PC-9 (cell line): ENCODE results near the gene NPPB. TPM values are rescaled to one million over a fixed set of nuclear protein-coding genes. Genes with fewer than 3 reads are reported as not detected.

ENCODE experiments used
- BruUV-seq: library from RNA; stranded (reverse); fragments of 400-500 nt; replicated peaks from 2 replicates; lab custom pipeline; 2021; lab: Mats Ljungman, UMichigan
- CTCF ChIA-PET: fragments of 300-600 bp; sonication (Branson Sonifier 250); formaldehyde crosslinking; loops from one replicate; lab custom pipeline; 2022; ENCODE audit warnings: antibody characterized with exemption; lab: Charles Lee
- POLR2A ChIA-PET: fragments of 300-600 bp; sonication (Branson Sonifier 250); formaldehyde crosslinking; loops from one replicate; lab custom pipeline; 2022; ENCODE audit warnings: antibody characterized with exemption; ENCODE audit not compliant: unreplicated experiment; lab: Charles Lee
- DNase-seq, 2 experiments: peaks; one replicate each; pipeline versions ENCODE4 v3.0.0 to v3.0.0-alpha.2; 2015 to 2022; ENCODE audit warnings: mixed read lengths in 1 of 2
- H2AFZ ChIP-seq: fragments of 200-600 bp; sonication (generic); 2 replicates; pipeline ENCODE4 v1.8.1; 2017; ENCODE audit warnings: antibody characterized with exemption
- H3F3A ChIP-seq: fragments of 200-600 bp; sonication (generic); 2 replicates; pipeline ENCODE4 v1.8.1; 2017; ENCODE audit warnings: antibody characterized with exemption, mild to moderate bottlenecking, low read depth; ENCODE audit not compliant: insufficient read depth
- H3K27ac ChIP-seq: fragments of 200-600 bp; sonication (generic); 2 replicates; pipeline ENCODE4 v1.6.1; 2016; ENCODE audit warnings: mixed run types
- H3K27me3 ChIP-seq: fragments of 200-600 bp; sonication (generic); 2 replicates; pipeline ENCODE4 v1.6.1; 2016; ENCODE audit warnings: low read depth, mixed run types; ENCODE audit not compliant: insufficient read depth
- H3K36me3 ChIP-seq: fragments of 200-600 bp; sonication (generic); 2 replicates; pipeline ENCODE4 v1.6.1; 2016; ENCODE audit warnings: low read depth, mixed run types
- H3K4me1 ChIP-seq: fragments of 200-600 bp; sonication (generic); replicated peaks from 2 replicates; pipeline ENCODE4 v1.6.1; 2016; ENCODE audit warnings: mixed run types; ENCODE audit not compliant: insufficient read depth
- H3K4me2 ChIP-seq: fragments of 200-600 bp; sonication (generic); 2 replicates; pipeline ENCODE4 v1.6.1; 2017; ENCODE audit warnings: mixed run types
- H3K4me3 ChIP-seq: fragments of 200-600 bp; sonication (generic); 2 replicates; pipeline ENCODE4 v1.6.1; 2016; ENCODE audit warnings: mixed run types
- H3K79me2 ChIP-seq: fragments of 200-600 bp; sonication (generic); 2 replicates; pipeline ENCODE4 v1.6.1; 2017; ENCODE audit warnings: low read depth, mixed run types
- H3K9me2 ChIP-seq: fragments of 200-600 bp; sonication (generic); 2 replicates; pipeline ENCODE4 v1.8.1; 2017; ENCODE audit warnings: mild to moderate bottlenecking; ENCODE audit not compliant: insufficient read depth
- H3K9me3 ChIP-seq: fragments of 200-600 bp; sonication (generic); 2 replicates; pipeline ENCODE4 v1.8.1; 2016; ENCODE audit warnings: low read depth; ENCODE audit not compliant: insufficient read depth
- H4K20me1 ChIP-seq: fragments of 200-600 bp; sonication (generic); 2 replicates; pipeline ENCODE4 v1.8.1; 2017; ENCODE audit not compliant: insufficient read depth
- CTCF ChIP-seq: fragments of 200-600 bp; sonication (generic); conservative IDR thresholded peaks from 2 replicates; pipeline ENCODE4 v1.6.1; 2017; ENCODE audit warnings: mixed run types, antibody characterized with exemption, mild to moderate bottlenecking, moderate library complexity
- EZH2 ChIP-seq: fragments of 200-600 bp; sonication (generic); IDR thresholded peaks from 2 replicates; pipeline ENCODE4 v1.8.0; 2017; ENCODE audit warnings: antibody characterized with exemption, low read depth
- intact Hi-C: fragments of 100-400 bp; cut with micrococcal nuclease; formaldehyde crosslinking; loops from one replicate; pipeline ENCODE4 v1.10.0; 2022; ENCODE audit not compliant: unreplicated experiment
- total RNA-seq: library from RNA; stranded (reverse); gene quantifications from 2 replicates; pipeline ENCODE4 v1.2.3, GENCODE V29; 2021

The NPPB gene
- total RNA-seq, 1 experiment from 2014 or later = not detected

- no peaks in the 10 kb centered on the region for H3K79me2 ChIP-seq
- CTCF ChIA-PET = no interaction called here
- H2AFZ ChIP-seq = no peak overlapping the region
- H3K9me3 ChIP-seq = no peaks in the 10 kb centered on the region
- H4K20me1 ChIP-seq = no peaks in the 10 kb centered on the region
- H3K4me3 ChIP-seq = no peak overlapping the region
- BruUV-seq = no TSS peak
- H3K9me2 ChIP-seq = no peaks in the 10 kb centered on the region
- no peaks in the 10 kb centered on the region for H3K27me3 ChIP-seq
- intact Hi-C loops = loop anchor here (10.0 kb wide), 1 partner anchor 371 kb away; no protein-coding TSS in a partner anchor
- TF ChIP-seq CTCF (no peak), EZH2 (no peak)
- no peak overlapping the region for H3K27ac ChIP-seq
- DNase-seq = no peak
- no peak overlapping the region for H3K4me2 ChIP-seq
- H3K4me1 ChIP-seq = no peaks in the 10 kb centered on the region
- H3F3A ChIP-seq = no peaks in the 10 kb centered on the region
- no peaks in the 10 kb centered on the region for H3K36me3 ChIP-seq
- POLR2A ChIA-PET = no interaction called here
These were observed 24.8 kb downstream of the NPPB start for GRCh38 chr1:11833900-11834299.

GRCh38 chr1:11833497-11833896, 25.2 kb downstream of the NPPB start:
- Histone ChIP-seq H3K36me3 (no peaks in the 10 kb centered on the region), H3F3A (no peaks in the 10 kb centered on the region), H3K27ac (no peak overlapping the region), H4K20me1 (no peaks in the 10 kb centered on the region), H3K9me2 (no peaks in the 10 kb centered on the region), H3K4me2 (no peak overlapping the region), H3K4me3 (no peak overlapping the region), H3K79me2 (no peaks in the 10 kb centered on the region), H3K4me1 (no peaks in the 10 kb centered on the region), H2AFZ (no peak overlapping the region), H3K9me3 (no peaks in the 10 kb centered on the region), H3K27me3 (no peaks in the 10 kb centered on the region)
- ChIA-PET POLR2A (no interaction called here), CTCF (no interaction called here)
- intact Hi-C loops = loop anchor here (10.0 kb wide), 1 partner anchor 371 kb away; no protein-coding TSS in a partner anchor
- DNase-seq = no peak
- TF ChIP-seq EZH2 (no peak), CTCF (no peak)
- BruUV-seq = no TSS peak

GRCh38 chr1:11831945-11832725, 26.6 kb downstream of the NPPB start:
- ChIA-PET POLR2A (interaction anchor here (0.6 kb wide), 1 partner anchor 142 kb away, joined by 3 read pairs; no protein-coding TSS in a partner anchor), CTCF (no interaction called here)
- no peaks in the 10 kb centered on the region for H3F3A ChIP-seq
- TF ChIP-seq EZH2 (no peak), CTCF (no peak)
- no peaks in the 10 kb centered on the region for H4K20me1 ChIP-seq
- H2AFZ ChIP-seq = no peak overlapping the region
- DNase-seq = no peak
- H3K36me3 ChIP-seq = no peaks in the 10 kb centered on the region
- no peak overlapping the region for H3K27ac ChIP-seq
- H3K27me3 ChIP-seq = no peaks in the 10 kb centered on the region
- H3K4me1 ChIP-seq = no peaks in the 10 kb centered on the region
- intact Hi-C loops = loop anchor here (1.0 to 10.0 kb wide), 2 partner anchors 47 to 373 kb away; no protein-coding TSS in a partner anchor
- H3K4me3 ChIP-seq = no peak overlapping the region
- H3K9me2 ChIP-seq = no peaks in the 10 kb centered on the region
- no peaks in the 10 kb centered on the region for H3K9me3 ChIP-seq
- H3K4me2 ChIP-seq = no peak overlapping the region
- no peaks in the 10 kb centered on the region for H3K79me2 ChIP-seq
- no TSS peak for BruUV-seq
